ENCODE measurements around the gene KCNH5. TPM values are rescaled to one million over a fixed set of nuclear protein-coding genes. Genes with fewer than 3 reads are reported as not detected.
A peak's percentile ranks its signal among the peaks of the same experiment; 100 is the strongest.

Gene KCNH5
- polyA plus RNA-seq, 6 donors from 2014 or later: not detected

DNA sequence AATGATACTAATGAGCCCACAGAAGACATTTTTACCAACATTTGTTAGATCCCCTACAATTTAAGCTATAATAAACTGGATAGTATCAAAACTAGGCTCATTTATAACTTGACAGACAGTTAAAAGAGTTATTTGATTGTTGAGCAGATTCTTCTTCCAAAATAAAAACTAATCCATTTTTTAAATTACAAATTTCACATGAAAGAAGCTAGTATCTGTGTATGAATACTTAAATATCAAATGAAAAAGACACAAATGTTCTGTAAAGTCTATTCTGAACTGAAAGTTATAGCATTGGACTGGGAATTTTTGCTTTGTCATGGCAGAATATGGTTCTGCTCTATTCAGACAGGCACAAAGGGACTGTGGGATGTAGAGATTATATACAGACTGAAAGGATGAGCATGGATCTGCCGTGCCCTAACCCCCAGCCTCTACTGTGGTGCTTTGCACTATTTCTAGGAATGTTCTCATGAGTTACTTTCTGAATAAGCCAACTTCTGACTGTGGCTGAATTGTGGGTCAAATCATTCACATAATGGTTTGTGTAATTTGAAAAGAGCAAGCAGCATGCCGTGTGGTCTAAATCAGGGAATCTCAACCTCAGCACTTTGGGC, 352.7 kb downstream of the KCNH5 start:
- no peak overlapping the region for H3K4me3 Mint-ChIP-seq
- no peak for ATAC-seq (ENCODE audit: low read depth in 2 of 2)
- no peak overlapping the region for H3K27ac Mint-ChIP-seq
- no peaks in the 10 kb centered on the region for H3K4me1 Mint-ChIP-seq
- H3K27me3 Mint-ChIP-seq: no peaks in the 10 kb centered on the region
- peaks cover 0 to 18% (median 2%) of the 10 kb centered on the region in 7 donors for H3K9me3 Mint-ChIP-seq
- H3K36me3 Mint-ChIP-seq: no peaks in the 10 kb centered on the region
- no peak for DNase-seq

DNA sequence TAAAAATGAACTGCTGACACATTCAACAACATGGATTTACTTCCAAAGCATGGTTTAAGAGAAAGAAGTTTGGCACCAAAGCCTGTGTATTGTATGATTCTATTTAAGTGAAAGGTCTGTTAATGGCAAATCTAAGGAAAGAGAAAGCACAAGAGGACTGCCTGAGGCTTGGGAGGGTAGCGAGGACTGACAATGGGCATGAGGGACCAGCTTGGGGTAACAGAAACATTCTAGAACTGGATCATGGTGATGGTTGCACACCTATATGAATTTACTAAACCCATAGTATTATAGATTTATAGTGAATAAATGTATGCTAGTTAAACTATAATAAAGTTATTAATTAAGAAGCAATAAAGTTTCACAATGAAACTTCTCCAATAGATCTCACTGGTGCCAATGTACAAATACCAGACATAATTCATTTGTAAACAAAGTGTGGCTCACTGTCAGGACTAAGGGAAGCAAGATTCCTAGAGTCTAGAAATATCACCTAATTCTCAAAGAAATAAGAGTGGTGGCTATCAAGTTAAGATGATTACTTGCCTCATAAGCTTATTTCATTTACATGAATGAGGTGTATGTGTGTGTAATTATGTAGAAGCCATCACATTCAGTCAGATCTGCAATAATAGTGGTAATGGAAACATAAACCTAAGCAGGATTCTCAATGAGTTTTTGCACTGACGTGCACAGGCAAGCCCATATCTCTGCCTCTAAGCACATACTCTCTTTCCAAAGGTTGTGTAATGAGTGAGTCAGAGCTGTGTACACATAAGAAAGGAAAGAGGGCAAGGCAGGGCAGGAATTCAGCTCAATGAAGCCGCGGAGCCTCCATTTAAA, 353.4 kb downstream of the KCNH5 start:
- no peaks in the 10 kb centered on the region for H3K4me1 Mint-ChIP-seq
- H3K4me3 Mint-ChIP-seq: no peak overlapping the region
- DNase-seq (no peak), ATAC-seq (ENCODE audit: low read depth in 2 of 2) (no peak)
- no peak overlapping the region for H3K27ac Mint-ChIP-seq
- peaks cover 0 to 25% (median 4%) of the 10 kb centered on the region in 7 donors for H3K9me3 Mint-ChIP-seq
- no peaks in the 10 kb centered on the region for H3K27me3 Mint-ChIP-seq
- H3K36me3 Mint-ChIP-seq: no peaks in the 10 kb centered on the region

DNA sequence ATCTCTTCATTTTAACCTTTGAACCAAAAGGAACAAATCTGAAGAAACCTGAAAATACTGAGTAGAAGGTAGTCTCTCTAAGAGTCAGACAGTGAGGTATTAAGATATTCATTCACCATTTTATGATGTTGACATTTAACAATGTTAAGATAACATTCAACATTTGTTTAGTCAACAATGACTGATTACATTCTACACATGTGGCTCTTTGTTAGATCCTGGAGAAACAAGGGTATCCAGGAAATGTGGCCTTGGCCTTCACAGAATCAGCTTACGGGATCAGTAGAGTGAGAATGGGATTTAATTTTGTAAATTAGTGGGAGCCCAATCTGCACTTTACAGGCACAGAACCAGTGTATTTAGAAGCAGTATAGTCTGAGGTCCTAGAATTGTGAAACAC, 355.5 kb downstream of the KCNH5 start:
- Mint-ChIP-seq H3K4me3 (no peak overlapping the region), H3K9me3 (peaks cover 0 to 30% (median 7%) of the 10 kb centered on the region in 7 donors), H3K27me3 (no peaks in the 10 kb centered on the region), H3K36me3 (no peaks in the 10 kb centered on the region), H3K4me1 (no peaks in the 10 kb centered on the region), H3K27ac (no peak overlapping the region)
- ATAC-seq (ENCODE audit: low read depth in 2 of 2) (no peak), DNase-seq (no peak)

DNA sequence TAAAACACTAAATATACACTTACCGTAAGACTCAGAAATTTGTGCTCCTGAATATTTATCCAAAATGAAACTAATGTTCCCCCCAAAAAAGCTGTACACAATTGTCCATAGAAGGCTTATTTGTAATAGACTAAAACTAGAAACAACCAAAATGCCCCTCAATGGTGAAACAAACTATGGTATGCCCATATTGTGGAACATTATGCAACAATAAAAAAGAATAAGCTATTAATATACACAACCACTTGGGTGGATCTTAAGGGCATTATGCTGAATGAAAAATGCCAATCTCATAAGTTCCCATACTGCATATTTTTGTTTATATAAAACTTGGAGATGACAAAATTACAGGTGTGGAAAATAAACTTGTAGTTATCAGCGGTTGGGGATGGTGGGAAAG, 357.4 kb downstream of the KCNH5 start:
- ATAC-seq (ENCODE audit: low read depth in 2 of 2) (no peak), DNase-seq (no peak)
- H3K36me3 Mint-ChIP-seq: no peaks in the 10 kb centered on the region
- H3K9me3 Mint-ChIP-seq: peaks cover under 1 to 30% (median 5%) of the 10 kb centered on the region in 7 donors
- no peak overlapping the region for H3K27ac Mint-ChIP-seq
- no peak overlapping the region for H3K4me3 Mint-ChIP-seq
- no peaks in the 10 kb centered on the region for H3K27me3 Mint-ChIP-seq
- no peaks in the 10 kb centered on the region for H3K4me1 Mint-ChIP-seq

DNA sequence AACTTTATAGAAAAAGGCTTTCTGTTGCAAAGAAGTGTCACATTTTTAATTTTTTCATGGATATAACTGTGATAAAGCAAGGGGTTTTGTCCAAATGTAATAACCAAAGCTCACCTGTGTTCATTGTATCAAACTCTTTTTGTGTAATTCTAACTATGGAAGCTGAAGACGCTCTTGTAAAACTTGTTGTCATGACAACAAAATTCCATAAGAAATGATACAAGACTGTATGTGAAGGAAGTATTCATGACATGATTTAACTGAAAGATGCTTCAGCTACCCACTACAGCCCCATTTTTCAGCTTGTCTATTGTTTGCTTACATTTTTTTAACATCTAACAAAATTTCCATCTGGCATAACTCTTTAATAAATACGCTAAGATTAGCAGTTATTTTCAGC, 360.9 kb downstream of the KCNH5 start:
- Mint-ChIP-seq H3K4me1 (no peaks in the 10 kb centered on the region), H3K27ac (no peak overlapping the region), H3K36me3 (no peaks in the 10 kb centered on the region), H3K4me3 (no peak overlapping the region), H3K9me3 (peaks cover 1 to 27% (median 7%) of the 10 kb centered on the region in 7 donors), H3K27me3 (no peaks in the 10 kb centered on the region)
- DNase-seq (no peak), ATAC-seq (ENCODE audit: low read depth in 2 of 2) (no peak)

DNA sequence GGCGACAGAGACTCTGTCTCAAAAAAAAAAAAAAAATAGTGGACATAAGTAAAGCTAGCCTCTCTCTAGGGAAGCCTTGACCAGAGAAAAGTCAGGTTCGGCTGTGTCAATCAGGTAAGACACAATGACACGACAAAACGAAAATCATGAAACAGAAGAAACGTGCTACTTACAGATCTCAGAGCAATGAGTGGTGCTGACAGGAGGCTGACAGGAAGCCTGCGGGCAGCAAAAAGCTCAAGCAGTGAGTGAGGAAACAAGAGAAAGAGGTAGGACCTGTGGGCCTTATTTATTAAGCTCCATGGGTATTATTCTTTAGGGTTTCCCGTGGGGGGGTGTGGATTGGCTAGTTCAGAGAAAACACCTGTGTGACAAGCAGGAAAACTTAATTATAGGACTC, 363.1 kb downstream of the KCNH5 start:
- Mint-ChIP-seq H3K4me3 (peak overlapping the region in 1 of 8 donors; percentile 37), H3K36me3 (no peaks in the 10 kb centered on the region), H3K9me3 (peaks cover 0 to 8% (median 5%) of the 10 kb centered on the region in 7 donors), H3K27ac (no peak overlapping the region), H3K4me1 (no peaks in the 10 kb centered on the region), H3K27me3 (no peaks in the 10 kb centered on the region)
- ATAC-seq (ENCODE audit: low read depth in 2 of 2): no peak
- no peak for DNase-seq

DNA sequence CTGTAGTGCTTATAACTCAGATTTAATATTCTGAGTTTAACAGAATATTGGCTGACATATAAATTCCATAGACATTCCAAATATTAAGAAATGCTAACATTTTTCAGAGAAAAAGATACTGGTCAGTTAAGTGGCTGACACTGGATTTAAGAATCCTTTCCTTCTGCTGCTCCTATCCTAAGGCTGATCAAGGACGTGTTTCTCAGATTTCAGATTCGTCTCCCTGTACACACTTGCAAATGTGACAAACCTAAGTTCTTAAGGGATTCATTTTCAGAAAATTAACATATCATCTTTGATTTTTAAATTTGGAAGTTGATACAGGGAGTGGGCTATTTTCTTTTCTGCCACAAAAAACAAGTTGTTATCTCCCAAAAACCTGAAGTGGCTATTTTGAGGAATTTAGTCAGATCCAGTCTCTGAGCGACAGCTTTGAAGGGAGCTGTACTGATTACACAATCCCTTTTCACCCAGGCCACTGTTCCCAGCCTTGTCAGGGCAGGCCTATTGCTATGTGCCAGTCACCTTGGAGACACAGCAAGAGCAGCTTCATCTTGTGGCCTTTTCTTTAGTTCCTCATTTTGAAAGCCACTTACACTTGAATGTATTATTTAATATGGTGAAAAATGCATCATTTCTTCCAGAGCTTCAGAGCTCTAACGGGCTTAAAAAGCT, 370.6 kb downstream of the KCNH5 start:
- Mint-ChIP-seq H3K9me3 (peaks cover 0 to 9% (median 0%) of the 10 kb centered on the region in 7 donors), H3K27ac (no peak overlapping the region), H3K27me3 (no peaks in the 10 kb centered on the region), H3K36me3 (no peaks in the 10 kb centered on the region), H3K4me1 (no peaks in the 10 kb centered on the region), H3K4me3 (no peak overlapping the region)
- no peak for ATAC-seq (ENCODE audit: low read depth in 2 of 2)
- DNase-seq: no peak

DNA sequence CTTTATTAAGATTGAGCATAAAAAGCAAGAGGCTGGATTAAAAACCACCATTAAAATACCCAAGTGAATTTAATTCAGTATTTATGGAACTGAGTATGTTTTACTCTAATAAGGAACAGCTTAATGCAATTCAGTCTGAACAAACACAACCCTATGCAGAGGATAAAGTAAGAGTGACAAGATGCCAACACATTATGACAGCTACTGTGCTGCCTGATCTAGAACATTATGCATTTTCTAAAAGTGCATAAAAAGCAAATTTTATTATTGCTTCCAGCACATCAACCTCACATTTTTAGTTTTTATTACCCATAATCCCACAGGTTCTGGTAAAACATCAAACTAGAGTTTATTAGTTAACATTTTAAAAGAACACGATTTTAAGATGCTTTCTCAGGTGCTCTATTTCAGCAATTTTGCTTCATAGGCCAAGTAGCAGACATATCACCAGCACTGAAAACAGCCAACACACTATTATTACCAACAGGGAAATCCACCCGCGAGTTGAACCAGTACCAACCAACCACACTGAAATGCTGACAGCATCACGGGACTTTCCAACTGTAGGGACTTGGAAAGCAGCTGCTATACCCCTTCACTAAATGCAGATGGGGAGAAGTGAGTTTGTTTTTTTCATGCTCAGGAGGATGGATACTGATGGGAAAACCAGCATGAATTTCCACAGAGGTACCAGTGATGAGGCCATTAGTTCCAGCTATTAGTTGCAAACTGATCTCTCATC, 372.1 kb downstream of the KCNH5 start:
- Mint-ChIP-seq H3K9me3 (peaks cover 0 to 13% (median 0%) of the 10 kb centered on the region in 7 donors), H3K4me1 (no peaks in the 10 kb centered on the region), H3K27me3 (no peaks in the 10 kb centered on the region), H3K4me3 (no peak overlapping the region), H3K36me3 (no peaks in the 10 kb centered on the region), H3K27ac (no peak overlapping the region)
- no peak for DNase-seq
- no peak for ATAC-seq (ENCODE audit: low read depth in 2 of 2)

DNA sequence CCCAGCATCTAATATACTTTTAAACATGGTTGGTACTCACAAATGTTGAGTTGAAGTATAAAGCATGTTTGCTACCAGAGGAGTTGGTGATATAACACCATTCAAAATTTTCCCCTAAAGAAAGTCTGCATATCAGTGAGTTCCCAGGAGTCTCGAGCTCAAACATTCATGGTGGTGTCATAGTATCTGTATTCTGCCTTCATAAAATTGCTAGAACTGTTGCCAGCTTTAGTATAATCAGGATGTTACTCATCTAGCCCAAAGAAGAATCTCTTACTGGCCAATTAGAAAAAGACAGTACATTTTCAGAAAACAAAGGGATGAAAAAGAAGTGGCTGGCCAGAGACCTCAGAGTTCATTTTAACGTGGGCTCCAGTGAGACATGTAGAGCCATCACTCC, 374.7 kb downstream of the KCNH5 start:
- no peaks in the 10 kb centered on the region for H3K27me3 Mint-ChIP-seq
- H3K27ac Mint-ChIP-seq: no peak overlapping the region
- peaks cover 0 to 9% (median 0%) of the 10 kb centered on the region in 7 donors for H3K9me3 Mint-ChIP-seq
- H3K36me3 Mint-ChIP-seq: no peaks in the 10 kb centered on the region
- H3K4me1 Mint-ChIP-seq: no peaks in the 10 kb centered on the region
- no peak for ATAC-seq (ENCODE audit: low read depth in 2 of 2)
- no peak overlapping the region for H3K4me3 Mint-ChIP-seq
- DNase-seq: no peak

DNA sequence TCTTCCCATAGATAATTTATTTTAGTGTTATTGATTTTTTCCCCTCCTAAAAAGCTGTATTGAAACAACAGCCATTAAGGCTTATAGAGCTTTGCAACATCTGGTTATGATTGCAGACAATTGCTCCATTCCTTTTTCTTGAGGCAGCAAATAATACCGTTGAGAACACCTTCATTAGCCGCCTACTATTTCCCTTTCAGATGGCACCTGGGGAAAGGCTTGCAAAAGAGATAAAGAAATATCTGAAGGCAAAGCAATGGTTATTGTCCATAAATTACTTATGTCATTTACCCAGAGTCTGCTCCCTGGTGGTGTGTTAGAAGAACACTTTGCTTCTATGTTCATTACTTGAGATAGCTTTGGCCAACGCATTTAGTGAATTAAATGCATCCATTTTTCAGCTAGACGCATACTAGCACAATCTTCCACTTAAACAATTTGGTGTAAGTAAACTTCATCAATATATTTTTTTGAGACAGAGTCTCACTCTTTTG, 377.8 kb downstream of the KCNH5 start:
- peak overlapping the region in 1 of 6 donors; percentile 21 for H3K27ac Mint-ChIP-seq
- H3K4me1 Mint-ChIP-seq: no peaks in the 10 kb centered on the region
- H3K27me3 Mint-ChIP-seq: no peaks in the 10 kb centered on the region
- DNase-seq (no peak), ATAC-seq (ENCODE audit: low read depth in 2 of 2) (no peak)
- H3K9me3 Mint-ChIP-seq: peaks cover 0 to 13% (median 1%) of the 10 kb centered on the region in 7 donors
- no peak overlapping the region for H3K4me3 Mint-ChIP-seq
- H3K36me3 Mint-ChIP-seq: no peaks in the 10 kb centered on the region

DNA sequence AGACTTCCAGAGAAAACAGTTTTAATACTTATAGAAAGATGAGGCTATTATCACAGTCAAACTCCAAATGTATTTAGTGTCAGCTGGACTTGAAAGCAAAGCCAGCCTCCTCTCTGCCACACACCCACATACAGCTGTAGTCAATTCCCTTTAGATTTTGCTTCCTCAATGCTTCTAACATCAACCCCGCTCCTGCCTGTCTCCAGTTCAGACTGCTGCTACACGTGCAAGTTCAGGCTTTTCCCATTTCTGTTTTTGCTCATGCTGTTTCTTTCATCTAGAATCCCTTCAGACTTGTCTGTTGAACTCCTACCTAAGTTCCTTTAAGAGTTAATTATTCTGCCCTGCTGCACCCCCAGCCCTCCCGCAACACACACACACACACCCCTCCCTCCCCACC, 380.0 kb downstream of the KCNH5 start:
- no peaks in the 10 kb centered on the region for H3K27me3 Mint-ChIP-seq
- H3K4me1 Mint-ChIP-seq: no peaks in the 10 kb centered on the region
- H3K9me3 Mint-ChIP-seq: peaks cover 8 to 22% (median 9%) of the 10 kb centered on the region in 7 donors
- ATAC-seq (ENCODE audit: low read depth in 2 of 2): no peak
- no peak overlapping the region for H3K27ac Mint-ChIP-seq
- no peak overlapping the region for H3K4me3 Mint-ChIP-seq
- DNase-seq: no peak
- H3K36me3 Mint-ChIP-seq: no peaks in the 10 kb centered on the region

DNA sequence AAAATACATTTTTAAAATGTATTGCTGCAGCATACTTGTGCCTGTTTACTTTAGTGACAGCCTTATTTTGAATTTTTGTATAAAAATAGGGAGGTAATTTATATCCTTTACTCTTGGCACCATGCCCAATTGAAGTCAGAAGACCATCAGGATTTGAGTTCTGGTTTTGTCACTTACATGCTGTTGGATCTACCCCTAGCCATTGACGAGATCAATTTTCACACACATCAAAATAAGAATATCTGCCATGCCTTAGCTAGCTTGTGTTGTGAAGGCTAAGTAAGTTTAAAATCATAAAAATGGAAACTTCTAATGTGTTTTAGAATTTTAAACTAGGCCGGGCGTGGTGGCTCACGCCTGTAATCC, 381.8 kb downstream of the KCNH5 start:
- no peaks in the 10 kb centered on the region for H3K27me3 Mint-ChIP-seq
- no peaks in the 10 kb centered on the region for H3K4me1 Mint-ChIP-seq
- no peak overlapping the region for H3K27ac Mint-ChIP-seq
- no peak overlapping the region for H3K4me3 Mint-ChIP-seq
- no peak for ATAC-seq (ENCODE audit: low read depth in 2 of 2)
- H3K36me3 Mint-ChIP-seq: no peaks in the 10 kb centered on the region
- peaks cover 4 to 22% (median 14%) of the 10 kb centered on the region in 7 donors for H3K9me3 Mint-ChIP-seq
- DNase-seq: no peak

DNA sequence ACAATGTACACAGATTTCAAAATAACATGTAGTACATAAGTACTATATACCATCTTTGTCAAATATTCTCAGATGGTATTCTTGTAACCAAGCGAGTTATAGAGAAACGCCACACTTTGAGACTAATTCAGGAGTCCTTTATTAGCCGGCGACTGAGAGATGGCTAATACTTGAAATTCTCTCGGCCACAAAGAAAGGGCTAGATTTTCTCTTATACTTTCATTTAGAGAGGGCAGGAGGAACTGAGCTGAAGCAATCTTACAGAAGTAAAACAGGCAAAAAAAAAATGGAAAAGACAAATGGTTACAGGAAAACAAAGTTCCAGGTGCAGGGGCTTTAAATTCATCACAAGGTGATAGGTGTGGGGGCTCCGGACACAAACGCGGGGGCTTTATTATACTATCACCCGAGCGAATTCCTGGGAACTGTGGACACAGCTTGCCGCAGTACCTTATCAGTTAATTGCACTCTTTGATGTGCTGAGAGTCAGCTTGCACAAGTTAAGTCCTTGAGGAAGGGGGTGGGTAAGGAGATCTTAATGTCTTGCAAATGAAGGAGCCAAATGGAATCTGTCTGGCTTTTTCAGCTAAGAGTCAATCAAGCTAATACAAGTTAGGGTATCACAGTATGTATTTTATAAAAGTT, 382.3 kb downstream of the KCNH5 start:
- no peak for ATAC-seq (ENCODE audit: low read depth in 2 of 2)
- no peak overlapping the region for H3K4me3 Mint-ChIP-seq
- no peaks in the 10 kb centered on the region for H3K36me3 Mint-ChIP-seq
- H3K4me1 Mint-ChIP-seq: no peaks in the 10 kb centered on the region
- H3K9me3 Mint-ChIP-seq: peaks cover 4 to 22% (median 14%) of the 10 kb centered on the region in 7 donors
- H3K27ac Mint-ChIP-seq: no peak overlapping the region
- no peaks in the 10 kb centered on the region for H3K27me3 Mint-ChIP-seq
- no peak for DNase-seq

All from naive B cell (primary cell).